ENCODE data around the gene NUBPL. TPM values are rescaled to one million over a fixed set of nuclear protein-coding genes. Genes with fewer than 3 reads are reported as not detected.
A peak's percentile ranks its signal among the peaks of the same experiment; 100 is the strongest.

Gene NUBPL
- total and polyA plus RNA-seq, 7 experiments from 2014 or later = 5.8 to 11.7 (median 8.3) TPM

DNA sequence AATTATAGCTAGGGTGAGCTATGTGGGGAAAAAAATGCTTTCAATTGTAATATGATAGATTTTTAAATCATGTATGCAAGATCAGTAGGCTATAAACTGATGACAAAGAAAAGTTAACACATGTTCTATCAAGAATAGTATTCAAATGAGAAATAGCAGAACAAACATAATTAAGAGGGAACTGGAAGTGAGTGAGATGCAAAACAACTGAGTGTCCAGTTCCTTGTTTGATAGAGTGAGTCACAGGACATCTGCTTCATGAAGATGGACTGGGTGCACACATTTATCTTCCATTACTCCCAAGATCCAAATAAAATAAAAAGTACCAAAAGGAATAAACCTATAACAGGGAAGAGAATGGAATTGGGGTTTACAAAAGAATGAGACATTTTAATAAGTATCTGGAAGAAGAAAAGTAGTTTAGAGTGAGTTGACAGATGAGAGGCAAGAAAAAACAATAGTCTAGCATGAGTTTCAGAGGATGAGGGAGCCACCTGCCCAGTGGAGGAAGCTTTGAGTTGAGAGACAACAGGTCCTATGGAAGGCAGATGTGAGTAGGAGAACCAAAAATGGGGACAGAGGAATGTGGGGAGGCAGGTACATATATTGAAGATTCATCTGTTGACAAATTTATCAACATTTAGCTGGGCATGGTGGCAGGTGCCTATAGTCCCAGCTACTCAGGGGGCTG, 337.8 kb downstream of the NUBPL start:
- ATAC-seq (peak; percentile 58), DNase-seq (no peak)
- ChIA-PET POLR2A (no interaction called here), CTCF (no interaction called here)
- no peak overlapping the region for H3K4me3 Mint-ChIP-seq
- no peak overlapping the region for H3K27ac Mint-ChIP-seq
- peaks cover 0 to 1% (median 0%) of the 10 kb centered on the region in 7 donors for H3K4me1 Mint-ChIP-seq
- H3K36me3 Mint-ChIP-seq = no peaks in the 10 kb centered on the region
- H3K9me3 Mint-ChIP-seq = peaks cover 0 to 2% (median 0%) of the 10 kb centered on the region in 11 donors
- H3K36me3 ChIP-seq (ENCODE audit: control insufficient read depth in 2 of 3, insufficient read depth in 3 of 3, low read length in 3 of 3) = no peaks in the 10 kb centered on the region
- no peaks in the 10 kb centered on the region for H3K27me3 ChIP-seq (ENCODE audit: control insufficient read depth in 2 of 2, insufficient read depth in 2 of 2, low read length in 2 of 2)
- no peak overlapping the region for H3K4me3 ChIP-seq (ENCODE audit: low read length)
- intact Hi-C loops (cut with micrococcal nuclease) = no loop called here
- no peak overlapping the region for H3K27ac ChIP-seq (ENCODE audit: low read depth, low read length)
- H3K27me3 Mint-ChIP-seq = peaks cover 0 to 18% (median 8%) of the 10 kb centered on the region in 5 donors
- no peaks in the 10 kb centered on the region for H3K9me3 ChIP-seq (ENCODE audit: control insufficient read depth in 2 of 3, low read length in 3 of 3)
- H3K4me1 ChIP-seq (ENCODE audit: control insufficient read depth in 2 of 2, insufficient read depth in 2 of 2, low read length in 2 of 2) = no peaks in the 10 kb centered on the region

GRCh38 chr14:31902002-31902401, 340.8 kb downstream of the NUBPL start:
- no peaks in the 10 kb centered on the region for H3K9me3 ChIP-seq (ENCODE audit: control insufficient read depth in 2 of 3, low read length in 3 of 3)
- DNase-seq (no peak), ATAC-seq (no peak)
- intact Hi-C loops (cut with micrococcal nuclease) = no loop called here
- ChIA-PET POLR2A (no interaction called here), CTCF (no interaction called here)
- no peaks in the 10 kb centered on the region for H3K4me1 ChIP-seq (ENCODE audit: control insufficient read depth in 2 of 2, insufficient read depth in 2 of 2, low read length in 2 of 2)
- H3K27me3 ChIP-seq (ENCODE audit: control insufficient read depth in 2 of 2, insufficient read depth in 2 of 2, low read length in 2 of 2) = no peaks in the 10 kb centered on the region
- H3K36me3 ChIP-seq (ENCODE audit: control insufficient read depth in 2 of 3, insufficient read depth in 3 of 3, low read length in 3 of 3) = no peaks in the 10 kb centered on the region
- no peak overlapping the region for H3K4me3 Mint-ChIP-seq
- no peak overlapping the region for H3K27ac ChIP-seq (ENCODE audit: low read depth, low read length)
- H3K36me3 Mint-ChIP-seq = no peaks in the 10 kb centered on the region
- H3K27ac Mint-ChIP-seq = no peak overlapping the region
- H3K4me3 ChIP-seq (ENCODE audit: low read length) = no peak overlapping the region
- H3K4me1 Mint-ChIP-seq = peaks cover 0 to 1% (median 0%) of the 10 kb centered on the region in 7 donors
- H3K27me3 Mint-ChIP-seq = peaks cover 0 to 10% (median 4%) of the 10 kb centered on the region in 5 donors
- H3K9me3 Mint-ChIP-seq = peaks cover 0 to 2% (median 0%) of the 10 kb centered on the region in 11 donors

DNA sequence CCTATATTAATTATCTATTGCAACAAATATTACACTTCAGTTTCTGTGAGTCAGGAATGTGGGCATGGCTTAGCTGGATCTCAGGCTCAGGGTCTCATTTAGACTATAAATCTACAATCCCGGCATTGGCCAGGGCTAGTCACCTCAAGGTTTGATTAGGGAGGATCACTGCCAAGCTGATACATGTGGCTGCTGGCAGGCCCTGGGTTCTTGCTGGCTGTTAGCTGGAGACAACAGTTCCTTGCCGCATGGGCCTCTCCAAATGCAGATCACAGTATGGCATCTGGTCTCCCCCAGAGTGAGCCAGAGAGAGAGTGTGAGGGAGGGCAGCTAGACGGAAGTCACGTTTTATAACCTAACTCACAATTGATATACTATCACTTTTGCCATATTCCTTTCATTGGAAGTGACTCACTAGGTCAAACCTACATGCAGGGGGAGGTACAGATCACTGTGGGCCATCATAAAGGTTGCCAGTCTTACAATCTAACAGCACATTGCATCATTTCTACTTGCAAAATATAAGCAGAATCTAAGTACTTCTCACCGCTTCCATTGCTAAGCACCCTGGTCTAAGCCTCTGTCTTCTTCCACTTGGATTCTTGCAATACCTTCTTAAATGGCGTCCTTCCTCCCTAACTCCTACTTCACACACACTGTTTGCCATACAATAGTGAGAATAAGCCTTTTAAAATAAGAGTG, 341.9 kb downstream of the NUBPL start:
- ChIA-PET POLR2A (no interaction called here), CTCF (no interaction called here)
- intact Hi-C loops (cut with micrococcal nuclease) = no loop called here
- no peaks in the 10 kb centered on the region for H3K27me3 ChIP-seq (ENCODE audit: control insufficient read depth in 2 of 2, insufficient read depth in 2 of 2, low read length in 2 of 2)
- Mint-ChIP-seq H3K36me3 (no peaks in the 10 kb centered on the region), H3K27ac (no peak overlapping the region), H3K27me3 (peaks cover 0 to 7% (median 0%) of the 10 kb centered on the region in 5 donors), H3K4me3 (no peak overlapping the region), H3K4me1 (peaks cover 0 to 1% (median 0%) of the 10 kb centered on the region in 7 donors), H3K9me3 (peaks cover 0 to 2% (median 0%) of the 10 kb centered on the region in 11 donors)
- no peak for ATAC-seq
- no peak overlapping the region for H3K27ac ChIP-seq (ENCODE audit: low read depth, low read length)
- no peaks in the 10 kb centered on the region for H3K9me3 ChIP-seq (ENCODE audit: control insufficient read depth in 2 of 3, low read length in 3 of 3)
- no peak overlapping the region for H3K4me3 ChIP-seq (ENCODE audit: low read length)
- no peaks in the 10 kb centered on the region for H3K36me3 ChIP-seq (ENCODE audit: control insufficient read depth in 2 of 3, insufficient read depth in 3 of 3, low read length in 3 of 3)
- H3K4me1 ChIP-seq (ENCODE audit: control insufficient read depth in 2 of 2, insufficient read depth in 2 of 2, low read length in 2 of 2) = no peaks in the 10 kb centered on the region
- no peak for DNase-seq

DNA sequence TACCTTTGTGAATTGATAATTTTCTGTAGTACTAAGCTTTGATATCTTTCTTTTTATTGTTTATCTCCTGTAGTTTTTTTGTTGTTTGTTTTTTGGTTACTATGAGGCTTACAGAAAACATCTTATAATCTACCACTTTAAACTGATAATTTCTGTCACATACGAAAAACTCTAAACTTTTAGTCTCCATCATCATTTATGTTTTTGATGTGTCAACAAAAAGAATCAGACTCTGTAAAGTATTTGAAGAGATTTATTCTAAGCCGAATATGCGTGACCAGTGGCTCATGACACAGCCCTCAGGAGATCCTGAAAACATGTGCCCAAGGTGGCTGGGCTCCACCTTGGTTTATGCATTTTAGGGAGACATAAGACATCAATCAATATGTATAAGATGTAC, 348.8 kb downstream of the NUBPL start:
- Mint-ChIP-seq H3K9me3 (peaks cover 5 to 42% (median 23%) of the 10 kb centered on the region in 11 donors), H3K27ac (no peak overlapping the region), H3K4me3 (no peak overlapping the region), H3K4me1 (no peaks in the 10 kb centered on the region), H3K27me3 (peaks cover 0 to 7% (median 3%) of the 10 kb centered on the region in 5 donors), H3K36me3 (peaks cover 0 to 11% (median 6%) of the 10 kb centered on the region in 5 donors)
- Histone ChIP-seq H3K36me3 (ENCODE audit: control insufficient read depth in 2 of 3, insufficient read depth in 3 of 3, low read length in 3 of 3) (no peaks in the 10 kb centered on the region), H3K27me3 (ENCODE audit: control insufficient read depth in 2 of 2, insufficient read depth in 2 of 2, low read length in 2 of 2) (no peaks in the 10 kb centered on the region), H3K9me3 (ENCODE audit: control insufficient read depth in 2 of 3, low read length in 3 of 3) (peaks cover 0 to 18% (median 3%) of the 10 kb centered on the region in 3 experiments), H3K4me3 (ENCODE audit: low read length) (no peak overlapping the region), H3K4me1 (ENCODE audit: control insufficient read depth in 2 of 2, insufficient read depth in 2 of 2, low read length in 2 of 2) (no peaks in the 10 kb centered on the region), H3K27ac (ENCODE audit: low read depth, low read length) (no peak overlapping the region)
- intact Hi-C loops (cut with micrococcal nuclease) = no loop called here
- POLR2A ChIA-PET = no interaction called here
- ATAC-seq = no peak
- CTCF ChIA-PET = no interaction called here
- DNase-seq = no peak

Other genes with a start within 250 kb of the NUBPL start
- 10 to 100 TPM in 4 of 5 experiments, 1 to 10 TPM in 1; 7.7 to 14.4 (median 13.2) TPM for gene HEATR5A, start 140.9 kb upstream of the NUBPL start, total RNA-seq
- gene HEATR5A, start 140.9 kb upstream of the NUBPL start, polyA plus RNA-seq = 1 to 10 TPM; 5.6 to 6.9 TPM
- gene DTD2, start 103.9 kb upstream of the NUBPL start, total RNA-seq = 10 to 100 TPM; 13.4 to 20.2 (median 18.6) TPM
- gene DTD2, start 103.9 kb upstream of the NUBPL start, polyA plus RNA-seq = 10 to 100 TPM; 22.8 to 27.2 TPM
- under 1 TPM in 1 of 5 experiments, not detected in 4; 0.29 TPM for gene GPR33, start 73.4 kb upstream of the NUBPL start, total RNA-seq
- gene GPR33, start 73.4 kb upstream of the NUBPL start, polyA plus RNA-seq = not detected

Data from naive thymus-derived CD4-positive, alpha-beta T cell (primary cell).